Measurements from ENCODE around the gene ID4. TPM values are rescaled to one million over a fixed set of nuclear protein-coding genes. Genes with fewer than 3 reads are reported as not detected.

Gene ID4
- total RNA-seq, 1 experiment from 2014 or later: 0.10 TPM

DNA sequence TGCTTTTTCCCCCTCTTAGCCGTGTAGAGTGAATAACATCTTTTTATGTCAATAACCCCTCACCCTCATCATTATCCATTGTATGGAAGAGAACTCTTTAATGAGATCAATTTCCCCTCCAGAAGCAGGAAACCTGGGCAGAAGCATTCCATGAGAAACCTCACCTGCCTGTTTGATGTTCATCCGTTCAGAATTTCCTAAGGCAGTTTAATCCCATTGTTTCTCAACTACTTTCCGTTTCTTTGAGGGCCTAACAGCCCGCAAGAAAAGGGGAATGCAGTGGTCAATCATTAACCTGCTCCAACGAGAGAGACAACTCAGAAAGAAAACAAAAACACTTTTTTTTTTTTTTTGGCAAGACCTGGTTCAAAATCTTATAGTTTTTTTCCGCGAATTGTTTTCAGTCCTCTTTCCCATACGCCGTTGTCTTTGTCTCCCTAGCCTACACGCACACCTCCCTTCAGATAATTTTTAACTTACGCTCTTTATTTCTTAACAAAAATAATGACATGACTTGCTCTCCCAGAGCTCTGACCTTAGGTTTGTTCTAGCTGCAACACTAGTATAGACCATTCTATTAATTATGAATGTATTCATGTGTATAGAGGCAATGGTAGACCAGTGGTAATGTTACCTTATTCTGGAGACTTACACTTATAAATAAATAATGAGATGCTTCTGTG, 25.6 kb upstream of the ID4 start:
- ATAC-seq: no peak
- in situ Hi-C loops (cut with HindIII; ENCODE audit: low pct_unique_long_range_greater_than_20kb, low sequenced_read_pairs): no loop called here
- ChIA-PET POLR2A (no interaction called here), CTCF (no interaction called here)
- intact Hi-C loops (cut with micrococcal nuclease; ENCODE audit: unreplicated experiment): loop anchor here (2.0 kb wide), 1 partner anchor 245 kb away; no protein-coding TSS in a partner anchor
- no peaks in the 10 kb centered on the region for H3K4me1 ChIP-seq (ENCODE audit: control insufficient read depth, insufficient read depth, low read length)
- H3K27me3 ChIP-seq (ENCODE audit: control insufficient read depth, insufficient read depth, low read length): no peaks in the 10 kb centered on the region
- peak overlapping the region; percentile 24; the same call in 1 of the 2 replicates for H3K27ac ChIP-seq (ENCODE audit: low read length)
- no peak for DNase-seq (ENCODE audit: low read depth, low spot score)
- no peaks in the 10 kb centered on the region for H3K36me3 ChIP-seq (ENCODE audit: control insufficient read depth, insufficient read depth, low read length)
- BruUV-seq (replicated peaks): no TSS peak
- TF ChIP-seq TCF7L2 (IDR thresholded peaks at IDR 0.05; ENCODE audit: low read depth, low read length): no peak
- TF ChIP-seq SIN3A (IDR thresholded peaks at IDR 0.05; ENCODE audit: borderline replicate concordance, insufficient read depth, low read depth, low read length): no peak
- TF ChIP-seq POLR2AphosphoS5 (IDR thresholded peaks at IDR 0.05; ENCODE audit: low read depth, low read length): no peak
- TF ChIP-seq, protein P1, sequence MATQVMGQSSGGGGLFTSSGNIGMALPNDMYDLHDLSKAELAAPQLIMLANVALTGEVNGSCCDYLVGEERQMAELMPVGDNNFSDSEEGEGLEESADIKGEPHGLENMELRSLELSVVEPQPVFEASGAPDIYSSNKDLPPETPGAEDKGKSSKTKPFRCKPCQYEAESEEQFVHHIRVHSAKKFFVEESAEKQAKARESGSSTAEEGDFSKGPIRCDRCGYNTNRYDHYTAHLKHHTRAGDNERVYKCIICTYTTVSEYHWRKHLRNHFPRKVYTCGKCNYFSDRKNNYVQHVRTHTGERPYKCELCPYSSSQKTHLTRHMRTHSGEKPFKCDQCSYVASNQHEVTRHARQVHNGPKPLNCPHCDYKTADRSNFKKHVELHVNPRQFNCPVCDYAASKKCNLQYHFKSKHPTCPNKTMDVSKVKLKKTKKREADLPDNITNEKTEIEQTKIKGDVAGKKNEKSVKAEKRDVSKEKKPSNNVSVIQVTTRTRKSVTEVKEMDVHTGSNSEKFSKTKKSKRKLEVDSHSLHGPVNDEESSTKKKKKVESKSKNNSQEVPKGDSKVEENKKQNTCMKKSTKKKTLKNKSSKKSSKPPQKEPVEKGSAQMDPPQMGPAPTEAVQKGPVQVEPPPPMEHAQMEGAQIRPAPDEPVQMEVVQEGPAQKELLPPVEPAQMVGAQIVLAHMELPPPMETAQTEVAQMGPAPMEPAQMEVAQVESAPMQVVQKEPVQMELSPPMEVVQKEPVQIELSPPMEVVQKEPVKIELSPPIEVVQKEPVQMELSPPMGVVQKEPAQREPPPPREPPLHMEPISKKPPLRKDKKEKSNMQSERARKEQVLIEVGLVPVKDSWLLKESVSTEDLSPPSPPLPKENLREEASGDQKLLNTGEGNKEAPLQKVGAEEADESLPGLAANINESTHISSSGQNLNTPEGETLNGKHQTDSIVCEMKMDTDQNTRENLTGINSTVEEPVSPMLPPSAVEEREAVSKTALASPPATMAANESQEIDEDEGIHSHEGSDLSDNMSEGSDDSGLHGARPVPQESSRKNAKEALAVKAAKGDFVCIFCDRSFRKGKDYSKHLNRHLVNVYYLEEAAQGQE (IDR thresholded peaks at IDR 0.05; ENCODE audit: insufficient read depth in 1 of 2, low read depth in 2 of 2, low read length in 1 of 2): no peak
- TF ChIP-seq, protein P2, sequence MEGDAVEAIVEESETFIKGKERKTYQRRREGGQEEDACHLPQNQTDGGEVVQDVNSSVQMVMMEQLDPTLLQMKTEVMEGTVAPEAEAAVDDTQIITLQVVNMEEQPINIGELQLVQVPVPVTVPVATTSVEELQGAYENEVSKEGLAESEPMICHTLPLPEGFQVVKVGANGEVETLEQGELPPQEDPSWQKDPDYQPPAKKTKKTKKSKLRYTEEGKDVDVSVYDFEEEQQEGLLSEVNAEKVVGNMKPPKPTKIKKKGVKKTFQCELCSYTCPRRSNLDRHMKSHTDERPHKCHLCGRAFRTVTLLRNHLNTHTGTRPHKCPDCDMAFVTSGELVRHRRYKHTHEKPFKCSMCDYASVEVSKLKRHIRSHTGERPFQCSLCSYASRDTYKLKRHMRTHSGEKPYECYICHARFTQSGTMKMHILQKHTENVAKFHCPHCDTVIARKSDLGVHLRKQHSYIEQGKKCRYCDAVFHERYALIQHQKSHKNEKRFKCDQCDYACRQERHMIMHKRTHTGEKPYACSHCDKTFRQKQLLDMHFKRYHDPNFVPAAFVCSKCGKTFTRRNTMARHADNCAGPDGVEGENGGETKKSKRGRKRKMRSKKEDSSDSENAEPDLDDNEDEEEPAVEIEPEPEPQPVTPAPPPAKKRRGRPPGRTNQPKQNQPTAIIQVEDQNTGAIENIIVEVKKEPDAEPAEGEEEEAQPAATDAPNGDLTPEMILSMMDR (IDR thresholded peaks at IDR 0.05): no peak
- no peak overlapping the region for H3K4me3 ChIP-seq (ENCODE audit: low read depth in 2 of 2, low read length in 2 of 2)
- no peaks in the 10 kb centered on the region for H3K9me3 ChIP-seq (ENCODE audit: control insufficient read depth, insufficient read depth, low read depth, low read length)

DNA sequence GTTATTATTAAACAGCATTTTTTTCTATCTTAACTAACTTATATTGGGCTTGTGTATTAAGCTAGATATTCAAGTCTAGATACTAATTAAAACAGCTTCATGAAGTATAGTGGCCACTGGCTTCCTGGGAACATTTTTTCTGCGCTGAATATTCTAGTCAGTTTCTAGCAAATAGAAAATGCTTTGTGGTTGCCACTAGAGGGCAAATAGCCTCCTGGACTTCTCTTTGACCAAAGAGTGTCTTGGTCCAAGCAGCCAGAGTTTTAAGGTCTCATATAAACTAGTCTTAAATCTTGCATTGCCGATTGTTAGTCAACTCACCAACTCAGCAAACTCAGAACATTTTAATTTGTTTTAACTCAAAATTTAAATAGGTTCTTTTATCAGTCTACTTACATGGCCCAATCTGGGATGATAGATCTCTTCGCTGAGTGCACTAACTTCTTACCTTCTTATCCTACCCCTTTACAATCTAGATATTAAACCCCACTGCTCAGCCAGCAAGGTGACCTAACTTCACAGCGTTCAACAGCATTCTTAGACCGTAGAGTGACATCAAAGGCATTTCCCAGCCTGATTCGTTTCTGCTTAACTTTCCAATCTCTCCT, 24.6 kb upstream of the ID4 start:
- ChIA-PET POLR2A (no interaction called here), CTCF (interaction anchor here (0.7 kb wide), 1 partner anchor 360 kb away, joined by 4 read pairs; no protein-coding TSS in a partner anchor)
- in situ Hi-C loops (cut with HindIII; ENCODE audit: low pct_unique_long_range_greater_than_20kb, low sequenced_read_pairs): no loop called here
- TF ChIP-seq, protein P1 (IDR thresholded peaks at IDR 0.05; ENCODE audit: insufficient read depth in 1 of 2, low read depth in 2 of 2, low read length in 1 of 2): no peak
- TF ChIP-seq, protein P2 (IDR thresholded peaks at IDR 0.05): peak; percentile 79
- Histone ChIP-seq H3K27me3 (ENCODE audit: control insufficient read depth, insufficient read depth, low read length) (no peaks in the 10 kb centered on the region), H3K4me1 (ENCODE audit: control insufficient read depth, insufficient read depth, low read length) (no peaks in the 10 kb centered on the region), H3K27ac (ENCODE audit: low read length) (no peak overlapping the region), H3K36me3 (ENCODE audit: control insufficient read depth, insufficient read depth, low read length) (no peaks in the 10 kb centered on the region), H3K4me3 (ENCODE audit: low read depth in 2 of 2, low read length in 2 of 2) (no peak overlapping the region), H3K9me3 (ENCODE audit: control insufficient read depth, insufficient read depth, low read depth, low read length) (no peaks in the 10 kb centered on the region)
- DNase-seq (ENCODE audit: low read depth, low spot score) (no peak), ATAC-seq (peak; percentile 75)
- intact Hi-C loops (cut with micrococcal nuclease; ENCODE audit: unreplicated experiment): loop anchor here (2.0 kb wide), 1 partner anchor 244 kb away; no protein-coding TSS in a partner anchor
- no TSS peak for BruUV-seq (replicated peaks)

All from Panc1 (cell line).